ENCODE measurements around the gene VRK2.
"Not testable (repeated sequence)": the region's sequence is repeated elsewhere in the genome, so short reads cannot be mapped to it uniquely, and the experiment has no call there.

VRK2 gene

DNA sequence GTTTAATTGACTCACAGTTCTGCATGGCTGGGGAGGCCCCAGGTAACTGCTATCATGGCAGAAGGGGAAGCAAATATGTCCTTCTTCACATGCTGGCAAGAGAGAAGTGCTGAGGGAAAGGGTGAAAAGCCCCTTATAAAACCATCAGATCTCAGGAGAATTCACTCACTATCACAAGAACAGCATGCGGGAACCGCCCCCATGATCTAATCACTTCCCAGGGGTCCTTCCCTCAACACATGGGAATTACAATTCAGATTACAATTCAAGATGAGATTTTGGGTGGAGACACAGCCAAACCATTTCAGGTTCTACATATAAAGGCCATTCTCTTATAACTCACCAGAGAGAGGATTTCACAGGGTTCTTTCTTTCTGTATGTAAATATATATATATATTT lies 62.9 kb downstream of the VRK2 start:
- no peak for DNase-seq (ENCODE audit: low read depth)

GRCh38 chr2:58110765-58111164 lies 64.2 kb downstream of the VRK2 start:
- no peak for DNase-seq (ENCODE audit: low read depth)

DNA sequence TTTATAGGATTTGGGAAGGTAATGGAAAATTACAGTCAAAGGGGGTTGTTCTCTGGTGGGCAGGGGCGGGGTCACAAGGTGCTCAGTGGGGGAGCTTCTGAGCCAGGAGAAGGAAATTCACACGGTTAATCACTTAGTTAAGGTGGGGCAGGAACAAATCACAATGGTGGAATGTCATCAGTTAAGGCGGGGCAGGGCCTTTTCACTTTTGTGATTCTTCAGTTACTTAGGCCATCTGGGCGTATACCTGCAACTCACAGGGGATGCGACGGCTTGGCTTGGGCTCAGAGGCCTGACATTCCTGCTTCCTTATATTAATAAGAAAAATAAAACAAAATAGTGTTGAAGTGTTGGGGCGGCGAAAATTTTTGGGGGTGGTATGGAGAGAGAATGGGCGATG lies 67.0 kb downstream of the VRK2 start:
- not testable (repeated sequence) for DNase-seq (ENCODE audit: low read depth)

GRCh38 chr2:58120626-58121229 lies 74.1 kb downstream of the VRK2 start:
- no peak for DNase-seq (ENCODE audit: low read depth)

- no peak for DNase-seq (ENCODE audit: low read depth)
Measured at GRCh38 chr2:58122040-58122439, 75.4 kb downstream of the VRK2 start.

GRCh38 chr2:58122540-58122939 lies 75.9 kb downstream of the VRK2 start:
- no peak for DNase-seq (ENCODE audit: low read depth)

DNA sequence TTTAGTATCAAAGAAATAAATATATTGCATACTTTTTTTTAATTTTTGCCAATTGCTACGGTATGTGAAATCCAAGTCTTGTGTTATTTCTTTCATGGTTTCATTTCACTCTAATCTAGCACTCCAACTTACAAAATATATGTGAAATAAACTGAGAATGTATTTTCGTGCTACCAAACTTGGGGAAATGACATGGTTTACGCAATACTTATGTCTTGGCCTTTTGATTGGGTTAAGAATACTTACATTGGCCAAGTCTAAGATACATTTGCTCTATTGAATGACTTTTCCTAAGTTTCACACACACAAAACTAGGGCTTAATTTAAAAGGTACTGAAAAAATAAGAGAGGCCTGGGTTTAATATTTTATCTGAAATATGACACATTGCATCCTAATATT lies 80.5 kb downstream of the VRK2 start:
- DNase-seq (ENCODE audit: low read depth), result no peak

- no peak for DNase-seq (ENCODE audit: low read depth)
Measured at GRCh38 chr2:58130238-58130637, 83.6 kb downstream of the VRK2 start.

GRCh38 chr2:58131191-58132011 lies 84.8 kb downstream of the VRK2 start:
- peak; percentile 68 for DNase-seq (ENCODE audit: low read depth)

GRCh38 chr2:58133395-58133794 lies 86.8 kb downstream of the VRK2 start:
- DNase-seq (ENCODE audit: low read depth), result no peak

DNA sequence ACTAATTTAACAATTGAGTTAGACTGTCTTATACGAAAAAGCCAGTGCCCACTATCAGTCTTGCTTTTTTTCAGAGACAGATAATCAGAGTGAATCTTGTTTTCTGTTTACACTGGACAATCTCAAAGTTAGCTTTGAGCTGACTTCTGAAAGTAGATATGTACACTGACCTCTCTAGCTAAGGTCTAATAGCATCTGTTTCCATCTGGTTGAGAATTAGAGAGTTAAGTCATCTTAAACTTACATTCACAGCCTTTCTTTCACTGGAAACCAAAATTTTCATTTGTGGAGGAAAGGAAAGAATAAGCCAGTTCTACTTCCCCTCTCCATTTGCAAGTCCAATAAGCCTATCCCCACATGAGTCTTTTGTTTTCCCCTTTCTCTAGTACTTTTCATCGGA lies 89.3 kb downstream of the VRK2 start:
- DNase-seq (ENCODE audit: low read depth), result no peak

GRCh38 chr2:58137221-58137620 lies 90.6 kb downstream of the VRK2 start:
- DNase-seq (ENCODE audit: low read depth), result peak; percentile 44

GRCh38 chr2:58137856-58138255 lies 91.2 kb downstream of the VRK2 start:
- no peak for DNase-seq (ENCODE audit: low read depth)

- no peak for DNase-seq (ENCODE audit: low read depth)
Measured at GRCh38 chr2:58138396-58139030, 91.9 kb downstream of the VRK2 start.

DNA sequence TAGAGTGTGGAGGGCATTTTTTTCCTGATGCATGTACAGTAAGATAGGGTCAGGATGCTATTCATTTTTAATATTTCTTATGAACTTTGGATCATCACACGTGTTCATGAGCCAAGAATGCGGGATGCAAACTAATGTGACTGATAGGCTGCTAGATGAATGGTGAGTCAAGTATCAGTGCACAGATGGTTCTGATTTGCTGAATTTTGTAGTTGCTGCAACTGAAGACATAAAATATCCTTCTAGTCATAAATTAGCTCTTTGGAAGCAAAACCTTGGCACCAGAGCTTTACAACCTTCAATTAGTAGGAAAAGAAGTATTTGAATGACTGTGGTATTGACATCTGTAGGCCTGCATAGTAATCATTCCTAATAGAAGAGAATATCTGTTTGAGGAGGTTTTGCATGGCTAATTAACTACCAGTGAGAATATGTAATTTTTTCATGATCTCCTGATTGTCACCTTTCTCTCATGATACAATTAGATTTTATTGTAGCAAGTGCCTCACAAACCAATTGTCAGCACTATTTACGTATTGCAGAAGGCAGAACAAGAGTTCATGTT lies 94.0 kb downstream of the VRK2 start:
- peak; percentile 60 for DNase-seq (ENCODE audit: low read depth)

GRCh38 chr2:58145769-58146168 lies 99.2 kb downstream of the VRK2 start:
- not testable (repeated sequence) for DNase-seq (ENCODE audit: low read depth)

- DNase-seq (ENCODE audit: low read depth), result no peak
Measured at GRCh38 chr2:58146707-58147106, 100.1 kb downstream of the VRK2 start.

DNA sequence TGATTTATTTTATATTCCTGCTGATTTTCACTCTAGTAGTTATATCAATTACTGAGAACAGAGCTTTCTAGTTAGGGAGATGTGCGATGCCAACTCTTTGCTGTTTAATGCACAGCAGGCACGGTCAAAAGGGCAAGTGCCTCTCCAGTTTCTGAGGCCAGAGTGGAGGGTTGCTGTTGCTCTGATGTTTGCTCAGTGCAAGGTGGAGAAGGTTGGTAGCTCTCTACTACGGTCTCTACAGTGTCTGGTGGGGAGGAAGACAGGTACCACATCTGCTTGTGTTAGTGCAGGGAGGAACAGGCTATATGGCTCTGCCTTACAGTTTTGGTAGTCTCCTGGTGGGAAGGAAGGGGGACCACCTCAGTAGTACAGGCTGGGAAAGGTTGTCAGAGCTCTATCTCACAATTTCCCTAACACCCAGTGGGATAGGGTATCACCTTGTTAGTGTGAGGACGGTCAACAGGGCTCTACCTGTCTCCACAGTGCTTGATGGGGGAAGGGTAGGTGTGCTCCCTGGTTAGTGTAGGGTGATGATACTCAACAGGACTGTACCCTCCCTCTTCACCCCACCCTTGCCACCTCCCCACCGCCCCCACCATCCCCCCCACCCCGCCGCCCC lies 108.7 kb downstream of the VRK2 start:
- DNase-seq (ENCODE audit: low read depth), result no peak

- peak; percentile 27 for DNase-seq (ENCODE audit: low read depth)
Measured at GRCh38 chr2:58156780-58157179, 110.2 kb downstream of the VRK2 start.

DNA sequence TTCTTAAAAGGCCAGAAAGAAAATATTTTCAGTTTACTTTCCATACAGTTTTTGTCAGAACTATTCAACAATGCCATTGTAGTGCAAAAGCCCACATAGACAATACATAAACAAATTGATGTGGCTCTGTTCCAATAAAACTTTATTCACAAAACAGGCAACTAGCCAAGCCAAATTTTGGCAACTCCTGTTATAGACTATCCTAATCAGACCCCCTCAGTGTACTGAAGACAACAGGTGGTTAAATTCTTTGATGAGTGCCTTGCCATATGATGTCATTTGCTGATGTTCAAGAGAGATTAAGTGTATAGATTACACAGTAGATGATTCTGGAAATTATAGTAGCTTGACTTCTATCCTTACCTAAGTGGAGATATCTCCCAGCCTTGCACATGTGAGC lies 111.1 kb downstream of the VRK2 start:
- no peak for DNase-seq (ENCODE audit: low read depth)

GRCh38 chr2:58158481-58158880 lies 111.9 kb downstream of the VRK2 start:
- DNase-seq (ENCODE audit: low read depth), result no peak

DNA sequence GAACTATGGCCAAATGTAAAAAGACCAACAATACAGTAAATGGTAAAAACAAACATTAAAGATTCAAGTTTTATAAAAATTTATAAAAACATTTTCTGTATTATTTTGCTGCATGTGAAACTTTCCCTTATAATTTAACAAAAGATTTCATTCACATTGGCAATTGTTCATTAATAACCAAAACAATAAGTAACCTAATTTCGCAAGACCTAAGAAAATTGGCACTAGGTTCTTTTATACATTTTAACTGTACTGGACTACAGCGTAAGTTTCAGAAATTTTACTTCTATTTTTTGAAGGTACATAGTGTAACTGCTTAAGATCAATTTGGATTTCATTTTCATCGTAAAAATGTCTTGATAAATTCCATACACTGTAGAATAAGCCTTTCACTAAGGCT lies 117.3 kb downstream of the VRK2 start:
- no peak for DNase-seq (ENCODE audit: low read depth)

DNA sequence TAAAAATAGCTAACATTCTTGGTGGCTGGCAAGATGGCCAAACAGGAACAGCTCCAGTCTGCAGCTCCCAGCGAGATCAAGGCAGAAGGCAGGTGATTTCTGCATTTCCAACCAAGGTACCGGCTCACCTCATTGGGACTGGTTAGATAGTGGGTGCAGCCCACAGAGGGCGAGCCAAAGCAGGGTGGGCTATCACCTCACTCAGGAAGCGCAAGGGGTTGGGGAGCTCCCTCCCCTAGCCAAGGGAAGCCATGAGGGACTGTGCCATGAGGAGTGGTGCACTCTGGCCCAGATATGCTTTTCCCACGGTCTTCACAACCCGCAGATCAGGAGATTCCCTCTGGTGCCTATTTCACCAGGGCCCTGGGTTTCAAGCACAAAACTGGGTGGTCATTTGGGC lies 121.5 kb downstream of the VRK2 start:
- not testable (repeated sequence) for DNase-seq (ENCODE audit: low read depth)
